Esophagus mucosa (tissue), 1 donor: ENCODE measurements around the gene C4orf50. TPM values are rescaled to one million over a fixed set of nuclear protein-coding genes. Genes with fewer than 3 reads are reported as not detected.
A peak's percentile ranks its signal among the peaks of the same experiment; 100 is the strongest.

Source experiments
- ATAC-seq: fragments of 200-7000 bp; cut with Tn5 transposase; one replicate; pipeline ENCODE4 v1.9.1; 2020
- total RNA-seq: library from RNA; stranded (reverse); gene quantifications from one replicate; pipeline ENCODE4 v1.2.4, GENCODE V29; 2023
- donor health status: DM: yes; HTN: yes; CAD: no.

Gene C4orf50
- total RNA-seq, 1 donor from 2014 or later = 0.04 TPM

GRCh38 chr4:5918331-5918985 is 99.8 kb downstream of the C4orf50 start:
- no peak for ATAC-seq

- ATAC-seq = no peak
Measured at GRCh38 chr4:5917672-5918071, 100.6 kb downstream of the C4orf50 start.

GRCh38 chr4:5916229-5916628 is 102.0 kb downstream of the C4orf50 start:
- ATAC-seq = peak; percentile 14

- ATAC-seq = no peak
Measured at GRCh38 chr4:5913454-5913853, 104.8 kb downstream of the C4orf50 start.

- ATAC-seq = peak; percentile 97
Measured at GRCh38 chr4:5912614-5913019, 105.6 kb downstream of the C4orf50 start.

- ATAC-seq = no peak
Measured at GRCh38 chr4:5908876-5909427, 109.3 kb downstream of the C4orf50 start.

- no peak for ATAC-seq
Measured at GRCh38 chr4:5906191-5906590, 112.0 kb downstream of the C4orf50 start.

- no peak for ATAC-seq
Measured at GRCh38 chr4:5905714-5906113, 112.5 kb downstream of the C4orf50 start.

- ATAC-seq = no peak
Measured at GRCh38 chr4:5900844-5901243, 117.4 kb downstream of the C4orf50 start.

GRCh38 chr4:5899881-5900280 is 118.3 kb downstream of the C4orf50 start:
- no peak for ATAC-seq

GRCh38 chr4:5899396-5899795 is 118.8 kb downstream of the C4orf50 start:
- ATAC-seq = no peak

- ATAC-seq = no peak
Measured at GRCh38 chr4:5897674-5898073, 120.6 kb downstream of the C4orf50 start.

GRCh38 chr4:5895287-5895686 is 122.9 kb downstream of the C4orf50 start:
- no peak for ATAC-seq

- no peak for ATAC-seq
Measured at GRCh38 chr4:5894266-5894665, 124.0 kb downstream of the C4orf50 start.

- ATAC-seq = no peak
Measured at GRCh38 chr4:5893591-5893990, 124.6 kb downstream of the C4orf50 start.

GRCh38 chr4:5893004-5893580 is 125.1 kb downstream of the C4orf50 start, which contains the start of gene CRMP1:
Gene CRMP1 (minus strand): TSS chr4:5893086. CDS start chr4:5892969, 117 bp downstream.
- ATAC-seq = peak; percentile 87

- ATAC-seq = no peak
Measured at GRCh38 chr4:5892323-5893003, 125.8 kb downstream of the C4orf50 start.

- no peak for ATAC-seq
Measured at GRCh38 chr4:5891563-5892322, 126.5 kb downstream of the C4orf50 start.

- no peak for ATAC-seq
Measured at GRCh38 chr4:5890063-5890727, 128.0 kb downstream of the C4orf50 start.

GRCh38 chr4:5889002-5889696 is 129.1 kb downstream of the C4orf50 start:
- ATAC-seq = no peak

GRCh38 chr4:5888222-5889001 is 129.8 kb downstream of the C4orf50 start:
- ATAC-seq = no peak
